Measurements from ENCODE around the gene KLK1.

The KLK1 gene

DNA sequence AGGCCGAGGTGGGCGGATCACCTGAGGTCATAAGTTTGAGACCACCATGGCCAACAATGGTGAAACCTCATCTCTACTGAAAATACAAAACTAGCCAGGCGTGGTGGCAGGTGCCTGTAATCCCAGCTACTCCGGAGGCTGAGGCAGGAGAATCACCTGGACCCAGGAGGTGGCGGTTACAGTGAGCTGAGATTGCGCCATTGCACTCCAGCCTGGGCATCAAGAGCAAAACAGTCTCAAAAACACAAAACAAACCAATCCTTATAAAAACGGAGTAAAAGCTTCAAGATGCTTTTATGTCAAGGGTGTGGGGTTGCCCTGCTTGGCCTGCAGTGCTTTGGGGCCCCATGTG is 26.2 kb downstream of the KLK1 start:
- H3K4me3 ChIP-seq (ENCODE audit: low read depth, low read length) = no peak overlapping the region
- no peak for DNase-seq (ENCODE audit: low read depth)
- TF ChIP-seq, protein P1, sequence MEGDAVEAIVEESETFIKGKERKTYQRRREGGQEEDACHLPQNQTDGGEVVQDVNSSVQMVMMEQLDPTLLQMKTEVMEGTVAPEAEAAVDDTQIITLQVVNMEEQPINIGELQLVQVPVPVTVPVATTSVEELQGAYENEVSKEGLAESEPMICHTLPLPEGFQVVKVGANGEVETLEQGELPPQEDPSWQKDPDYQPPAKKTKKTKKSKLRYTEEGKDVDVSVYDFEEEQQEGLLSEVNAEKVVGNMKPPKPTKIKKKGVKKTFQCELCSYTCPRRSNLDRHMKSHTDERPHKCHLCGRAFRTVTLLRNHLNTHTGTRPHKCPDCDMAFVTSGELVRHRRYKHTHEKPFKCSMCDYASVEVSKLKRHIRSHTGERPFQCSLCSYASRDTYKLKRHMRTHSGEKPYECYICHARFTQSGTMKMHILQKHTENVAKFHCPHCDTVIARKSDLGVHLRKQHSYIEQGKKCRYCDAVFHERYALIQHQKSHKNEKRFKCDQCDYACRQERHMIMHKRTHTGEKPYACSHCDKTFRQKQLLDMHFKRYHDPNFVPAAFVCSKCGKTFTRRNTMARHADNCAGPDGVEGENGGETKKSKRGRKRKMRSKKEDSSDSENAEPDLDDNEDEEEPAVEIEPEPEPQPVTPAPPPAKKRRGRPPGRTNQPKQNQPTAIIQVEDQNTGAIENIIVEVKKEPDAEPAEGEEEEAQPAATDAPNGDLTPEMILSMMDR (IDR thresholded peaks at IDR 0.05; ENCODE audit: control insufficient read depth, extremely low read depth, insufficient read depth) = no peak

DNA sequence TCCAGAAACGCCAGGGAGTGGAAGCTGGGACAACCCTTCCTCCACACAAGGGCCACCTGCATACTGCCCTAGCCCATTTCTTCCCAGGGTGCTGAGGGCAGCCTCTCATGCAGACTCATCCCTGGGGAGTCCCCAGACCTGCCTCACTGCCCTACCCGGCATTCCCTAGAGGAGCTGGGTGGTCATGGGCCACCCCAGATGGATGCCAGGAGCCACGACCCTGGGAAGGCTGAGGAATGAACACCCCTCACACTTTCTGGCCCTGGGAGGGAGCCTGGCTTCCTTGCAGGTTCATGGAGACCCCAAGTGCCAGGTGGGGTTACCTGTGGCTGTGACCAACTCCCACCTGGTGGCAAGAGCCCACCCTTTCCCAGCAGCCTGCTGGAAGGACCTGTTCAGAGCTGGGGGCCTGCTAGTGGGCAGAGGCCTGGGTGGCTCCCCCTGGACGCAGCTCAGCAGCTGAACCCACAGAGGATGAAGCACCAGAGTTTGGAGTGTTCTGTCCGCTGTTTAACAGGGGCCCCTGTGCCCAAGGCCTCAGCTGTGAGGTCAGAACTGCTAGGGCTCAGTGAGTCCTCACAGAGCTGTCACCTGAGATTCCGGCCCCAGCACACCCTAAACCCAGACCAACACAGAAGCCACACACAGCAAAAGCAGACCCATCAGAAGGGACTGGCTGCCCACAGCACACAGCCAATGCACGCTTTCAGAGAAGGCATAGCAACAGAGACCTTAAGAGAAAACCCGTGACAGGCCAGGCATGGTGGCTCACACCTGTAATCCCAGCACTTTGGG is 26.8 kb downstream of the KLK1 start:
- no peak for DNase-seq (ENCODE audit: low read depth)
- TF ChIP-seq, protein P1 (IDR thresholded peaks at IDR 0.05; ENCODE audit: control insufficient read depth, extremely low read depth, insufficient read depth) = no peak
- no peak overlapping the region for H3K4me3 ChIP-seq (ENCODE audit: low read depth, low read length)

DNA sequence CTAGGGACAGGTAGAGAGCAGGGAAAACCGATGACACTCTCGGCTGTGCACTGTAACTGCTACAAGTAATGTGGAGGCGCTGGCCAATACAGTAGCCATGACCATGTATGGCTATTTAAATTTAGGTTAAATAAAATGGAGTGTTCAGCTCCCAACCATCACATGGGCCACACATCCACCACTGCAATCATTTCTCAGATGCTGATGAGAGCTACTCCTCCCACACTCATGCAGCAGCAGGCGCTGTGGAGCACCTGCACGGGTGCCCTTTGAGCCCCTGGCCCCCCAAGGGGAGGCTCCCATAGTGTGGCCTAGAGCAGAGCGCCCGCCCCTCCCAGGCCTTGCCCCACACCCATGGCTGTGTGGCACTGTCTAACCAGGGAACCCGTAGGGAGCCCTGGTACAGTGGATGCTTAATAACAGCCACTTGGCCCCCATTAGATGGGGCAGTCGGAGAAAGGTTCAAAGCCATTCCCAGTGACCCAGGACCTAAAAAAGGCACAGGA is 27.4 kb downstream of the KLK1 start:
- DNase-seq (ENCODE audit: low read depth) = no peak
- no peak overlapping the region for H3K4me3 ChIP-seq (ENCODE audit: low read depth, low read length)
- TF ChIP-seq, protein P1 (IDR thresholded peaks at IDR 0.05; ENCODE audit: control insufficient read depth, extremely low read depth, insufficient read depth) = no peak

DNA sequence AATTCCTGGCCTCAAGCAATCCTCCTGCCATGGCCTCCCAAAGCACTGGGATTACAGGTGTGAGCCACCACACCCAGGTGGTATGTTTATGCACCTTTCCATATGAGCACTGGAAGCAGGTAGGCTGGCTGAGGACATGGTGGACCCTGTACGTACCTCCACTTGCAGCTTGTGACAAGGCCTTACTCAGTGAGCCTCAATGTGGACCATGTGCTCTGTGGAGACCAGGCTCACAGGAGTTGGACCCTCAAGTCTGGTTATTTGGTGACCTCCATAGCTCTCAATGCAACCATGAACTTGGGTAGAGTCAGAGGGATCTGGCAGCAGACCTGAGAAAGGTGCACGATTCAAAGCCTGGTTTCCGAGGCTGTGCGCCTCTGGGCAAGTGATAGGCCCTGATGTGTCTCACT is 27.9 kb downstream of the KLK1 start:
- no peak for DNase-seq (ENCODE audit: low read depth)
- no peak overlapping the region for H3K4me3 ChIP-seq (ENCODE audit: low read depth, low read length)
- TF ChIP-seq, protein P1 (IDR thresholded peaks at IDR 0.05; ENCODE audit: control insufficient read depth, extremely low read depth, insufficient read depth) = no peak

DNA sequence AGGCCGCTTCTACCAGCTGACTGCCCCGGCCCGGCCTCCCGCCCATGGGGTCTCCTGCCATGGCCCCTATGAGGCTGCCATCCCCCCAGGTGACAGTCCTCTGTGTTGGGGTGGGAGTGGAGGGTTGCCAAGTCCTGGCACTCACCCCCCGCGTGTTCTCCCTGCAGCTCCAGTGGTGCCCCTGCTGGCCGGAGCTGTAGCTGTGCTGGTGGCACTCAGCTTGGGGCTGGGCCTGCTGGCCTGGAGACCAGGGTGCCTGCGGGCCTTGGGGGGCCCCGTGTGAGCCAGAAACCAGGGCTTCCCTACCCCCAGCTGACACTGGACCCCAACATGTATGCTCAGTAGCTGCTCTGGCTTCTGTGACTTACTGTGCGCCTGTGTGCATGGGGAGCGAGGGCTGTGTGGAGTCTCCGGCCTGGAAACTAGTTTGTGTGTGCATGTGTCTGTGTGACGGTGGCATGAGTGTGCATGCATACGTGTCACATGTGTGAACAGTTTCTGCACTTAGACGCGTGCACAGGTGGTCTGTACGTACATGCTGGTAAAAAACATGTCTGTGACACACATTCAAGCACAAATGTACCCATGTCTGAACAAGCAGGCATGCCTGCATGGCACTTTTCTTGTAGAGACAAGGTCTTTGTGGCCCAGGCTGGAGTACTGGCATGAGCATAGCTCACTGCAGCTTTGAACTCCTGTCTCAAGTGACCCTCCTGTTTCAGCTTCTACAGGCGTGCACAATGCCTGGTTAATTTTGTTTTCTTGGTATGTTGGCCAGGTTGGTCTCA is 28.5 kb downstream of the KLK1 start:
- no peak for DNase-seq (ENCODE audit: low read depth)
- TF ChIP-seq, protein P1 (IDR thresholded peaks at IDR 0.05; ENCODE audit: control insufficient read depth, extremely low read depth, insufficient read depth) = peak; percentile 36; the same call in 1 of the 2 replicates
- no peak overlapping the region for H3K4me3 ChIP-seq (ENCODE audit: low read depth, low read length)

DNA sequence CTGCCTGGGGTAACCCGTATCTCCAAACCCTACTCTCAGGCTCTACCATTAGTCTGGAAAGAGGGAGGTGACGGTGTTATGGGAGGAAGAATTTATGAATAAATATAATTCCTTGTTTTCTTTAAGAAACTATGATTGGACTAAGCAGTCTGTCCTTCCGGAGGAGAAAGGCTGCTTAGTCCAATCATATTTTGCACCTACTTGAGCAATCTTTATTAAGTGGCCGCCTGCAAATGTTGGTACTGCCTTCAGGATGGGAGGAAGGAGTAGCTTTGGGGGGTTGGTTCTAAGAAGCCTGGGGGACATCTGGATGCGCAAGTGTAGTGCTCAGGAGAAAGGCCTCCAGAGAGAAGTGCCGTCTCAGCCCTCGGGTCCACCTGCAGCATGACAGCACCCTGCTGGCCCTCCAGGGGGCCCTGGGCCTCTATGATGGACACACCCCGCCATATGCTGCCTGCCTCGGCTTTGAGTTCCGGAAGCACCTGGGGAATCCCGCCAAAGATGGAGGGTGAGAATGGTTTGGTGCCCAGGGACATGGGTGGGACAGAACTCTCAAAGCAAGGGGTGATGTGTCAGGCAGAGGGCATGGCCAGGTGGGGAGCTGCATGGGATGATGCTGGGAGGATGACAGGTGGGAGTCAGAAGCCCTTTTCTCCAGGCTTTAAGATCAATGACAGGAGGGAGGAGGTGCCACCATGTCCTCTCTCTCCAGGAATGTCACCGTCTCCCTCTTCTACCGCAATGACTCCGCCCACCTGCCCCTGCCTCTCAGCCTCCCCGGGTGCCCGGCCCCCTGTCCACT is 29.3 kb downstream of the KLK1 start:
- H3K4me3 ChIP-seq (ENCODE audit: low read depth, low read length) = no peak overlapping the region
- TF ChIP-seq, protein P1 (IDR thresholded peaks at IDR 0.05; ENCODE audit: control insufficient read depth, extremely low read depth, insufficient read depth) = peak; percentile 41
- DNase-seq (ENCODE audit: low read depth) = peak; percentile 64
